Ovary (tissue), 9 donors: ENCODE measurements around the gene AFF3. TPM values are rescaled to one million over a fixed set of nuclear protein-coding genes. Genes with fewer than 3 reads are reported as not detected.

Experiments
- DNase-seq, 5 donors: peaks; one replicate each; pipeline ENCODE4 v3.0.0-alpha.2; 2019 to 2020
- H3K27ac ChIP-seq, 2 donors: fragments of 200-600 bp; one replicate each; pipeline versions ENCODE4 v1.5.1 to v1.8.0; 2019 to 2022
- H3K27me3 ChIP-seq: fragments of 200-600 bp; one replicate; pipeline ENCODE4 v1.8.0; 2022
- H3K36me3 ChIP-seq: fragments of 200-600 bp; sonication (generic); one replicate; pipeline ENCODE4 v1.5.1; 2019
- H3K4me1 ChIP-seq: one replicate; pipeline ENCODE4 v1.8.1; 2013; ENCODE audit warnings: mild to moderate bottlenecking, moderate library complexity; ENCODE audit not compliant: insufficient read depth
- H3K4me3 ChIP-seq: fragments of 200-600 bp; sonication (generic); one replicate; pipeline ENCODE4 v1.5.1; 2017
- H3K9me3 ChIP-seq, 2 donors: fragments of 200-600 bp in 1 of 2; sonication (generic) in 1 of 2; one replicate each; pipeline versions ENCODE4 v1.5.1 to v1.8.1; 2013 to 2019; ENCODE audit warnings: mild to moderate bottlenecking in 1 of 2, moderate library complexity in 1 of 2
- EP300 ChIP-seq: sonication (generic); formaldehyde crosslinking; IDR thresholded peaks from one replicate; pipeline ENCODE4 v1.6.1; 2017; ENCODE audit warnings: antibody characterized with exemption
- POLR2A ChIP-seq: fragments of 450-650 bp; IDR thresholded peaks from one replicate; pipeline ENCODE4 v1.6.1; 2017; ENCODE audit warnings: antibody characterized with exemption, mild to moderate bottlenecking, moderate library complexity
- WGBS, 3 donors: extraction: QIAGEN DNeasy Blood & Tissue Kit in 1 of 3; methylation state at CpG; one replicate each; pipeline versions ENCODE4 v1.1.5 to v1.1.7; 2013 to 2017; 5-methylcytosine and 5-hydroxymethylcytosine counted together
- intact Hi-C, 4 donors: fragments of 100-400 bp; cut with DNase I; formaldehyde crosslinking; loops; one replicate each; pipeline versions ENCODE4 v1.11.0 to v1.15.1; 2022 to 2023
- polyA plus RNA-seq, 2 donors: library from polyadenylated mRNA; stranded (reverse); fragments of 200-250 nt in 1 of 2; fragments of 350-450 nt in 1 of 2; fragmentation: Illumina TruSeq in 1 of 2; extraction: RNeasy Lipid Tissue Mini Kit (QIAGEN cat#74804) in 1 of 2; gene quantifications; one replicate each; pipeline ENCODE4 v1.2.3, GENCODE V29; 2013 to 2014
- total RNA-seq, 7 donors: library from RNA; depleted of rRNA in 2 of 7; stranded (reverse); fragments of >200 nt in 2 of 7; fragmentation: NEBNext Ultra II Directional in 3 of 7; extraction: Animal tissue kit (Norgen Biotek cat#: 25700) in 3 of 7; gene quantifications; one replicate each; pipeline versions ENCODE4 v1.1.0 to v1.2.4, GENCODE V29; 2016 to 2023
- TF ChIP-seq, protein P1 (sequence below), 3 donors: fragments of 450-650 bp in 2 of 3; fragments of 200-600 bp in 1 of 3; IDR thresholded peaks; one replicate each; pipeline versions ENCODE4 v1.5.1 to v1.8.0; 2016 to 2022; ENCODE audit warnings: antibody characterized with exemption in 3 of 3, mild to moderate bottlenecking in 1 of 3
- donor health status: DM: no; HTN: no; CAD: no; lungs with moderate emphysema.
- donor health status: DM: no; HTN: no; CAD: no.
- donor health status: Bipolar disorder and iron deficiency.
- donor health status: DM: yes; HTN: yes; CAD: no.
- donor health status: DM: no; HTN: no; CAD: no.
- donor health status: DM: yes; HTN: yes; CAD: no.

AFF3 gene
- total and polyA plus RNA-seq, 9 donors = 5.9 to 40.8 (median 25.7) TPM

DNA sequence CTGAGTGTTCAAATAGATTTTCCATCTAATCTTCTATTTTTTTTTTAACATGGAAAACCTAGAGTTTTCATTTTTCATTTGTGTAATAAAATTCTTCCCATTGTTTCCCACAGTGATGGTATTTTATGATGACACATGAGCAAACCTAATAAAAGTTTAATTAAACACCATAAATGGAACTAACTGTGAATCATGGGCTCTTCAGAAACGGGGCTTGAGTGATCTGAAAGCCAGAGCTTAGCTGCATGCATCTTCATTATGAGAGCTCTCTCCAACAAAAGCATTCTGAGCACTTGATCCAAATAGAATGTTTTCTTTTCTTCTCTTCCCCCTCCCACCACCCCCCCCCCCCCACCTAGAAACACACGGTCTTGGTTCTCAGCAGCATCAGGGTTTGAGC is 570.4 kb downstream of the AFF3 start:
- Histone ChIP-seq H3K4me3 (no peak overlapping the region), H3K9me3 (no peaks in the 10 kb centered on the region), H3K4me1 (no peaks in the 10 kb centered on the region), H3K27me3 (no peaks in the 10 kb centered on the region), H3K36me3 (no peaks in the 10 kb centered on the region), H3K27ac (no peak overlapping the region)
- 21 to 31% (median 28%) methylated on average over 2 of the region's 2 CpGs for WGBS, 3 donors
- TF ChIP-seq EP300 (no peak), POLR2A (no peak)
- TF ChIP-seq, protein P1, sequence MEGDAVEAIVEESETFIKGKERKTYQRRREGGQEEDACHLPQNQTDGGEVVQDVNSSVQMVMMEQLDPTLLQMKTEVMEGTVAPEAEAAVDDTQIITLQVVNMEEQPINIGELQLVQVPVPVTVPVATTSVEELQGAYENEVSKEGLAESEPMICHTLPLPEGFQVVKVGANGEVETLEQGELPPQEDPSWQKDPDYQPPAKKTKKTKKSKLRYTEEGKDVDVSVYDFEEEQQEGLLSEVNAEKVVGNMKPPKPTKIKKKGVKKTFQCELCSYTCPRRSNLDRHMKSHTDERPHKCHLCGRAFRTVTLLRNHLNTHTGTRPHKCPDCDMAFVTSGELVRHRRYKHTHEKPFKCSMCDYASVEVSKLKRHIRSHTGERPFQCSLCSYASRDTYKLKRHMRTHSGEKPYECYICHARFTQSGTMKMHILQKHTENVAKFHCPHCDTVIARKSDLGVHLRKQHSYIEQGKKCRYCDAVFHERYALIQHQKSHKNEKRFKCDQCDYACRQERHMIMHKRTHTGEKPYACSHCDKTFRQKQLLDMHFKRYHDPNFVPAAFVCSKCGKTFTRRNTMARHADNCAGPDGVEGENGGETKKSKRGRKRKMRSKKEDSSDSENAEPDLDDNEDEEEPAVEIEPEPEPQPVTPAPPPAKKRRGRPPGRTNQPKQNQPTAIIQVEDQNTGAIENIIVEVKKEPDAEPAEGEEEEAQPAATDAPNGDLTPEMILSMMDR (IDR thresholded peaks at IDR 0.05) = no peak
- intact Hi-C loops = no loop called here
- DNase-seq = no peak

GRCh38 chr2:99571533-99571932 is 570.9 kb downstream of the AFF3 start:
- Histone ChIP-seq H3K4me1 (no peaks in the 10 kb centered on the region), H3K9me3 (no peaks in the 10 kb centered on the region), H3K36me3 (no peaks in the 10 kb centered on the region), H3K27me3 (no peaks in the 10 kb centered on the region), H3K27ac (no peak overlapping the region), H3K4me3 (no peak overlapping the region)
- DNase-seq = no peak
- TF ChIP-seq POLR2A (no peak), EP300 (no peak)
- TF ChIP-seq, protein P1 (IDR thresholded peaks at IDR 0.05) = no peak
- 89 to 94% (median 92%) methylated on average over 4 of the region's 4 CpGs for WGBS, 3 donors
- intact Hi-C loops = no loop called here

DNA sequence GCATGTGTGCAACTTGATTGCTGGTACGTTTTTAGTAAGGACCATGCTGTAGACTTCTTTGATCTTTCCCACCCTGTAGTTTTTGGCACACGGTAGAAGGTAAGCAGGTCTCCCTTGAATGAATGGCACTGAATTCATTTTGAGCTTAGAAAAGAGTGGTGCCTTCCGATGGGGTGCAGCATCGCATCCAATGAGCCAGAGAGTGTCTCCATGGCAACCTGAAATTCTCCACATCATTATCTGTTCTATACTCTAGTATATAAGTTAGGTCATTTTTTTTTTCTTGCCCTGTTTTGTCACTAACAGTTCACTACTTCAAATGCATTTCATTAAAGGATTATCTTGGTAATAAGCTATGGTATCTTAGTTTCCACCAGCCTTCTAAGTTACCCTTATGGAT is 571.4 kb downstream of the AFF3 start:
- no peak overlapping the region for H3K27ac ChIP-seq
- H3K36me3 ChIP-seq = no peaks in the 10 kb centered on the region
- 81 to 84% (median 83%) methylated on average over 4 of the region's 4 CpGs for WGBS, 3 donors
- intact Hi-C loops = no loop called here
- H3K4me1 ChIP-seq = no peaks in the 10 kb centered on the region
- no peaks in the 10 kb centered on the region for H3K27me3 ChIP-seq
- DNase-seq = no peak
- H3K9me3 ChIP-seq = no peaks in the 10 kb centered on the region
- no peak overlapping the region for H3K4me3 ChIP-seq
- TF ChIP-seq POLR2A (no peak), EP300 (no peak)
- TF ChIP-seq, protein P1 (IDR thresholded peaks at IDR 0.05) = no peak

DNA sequence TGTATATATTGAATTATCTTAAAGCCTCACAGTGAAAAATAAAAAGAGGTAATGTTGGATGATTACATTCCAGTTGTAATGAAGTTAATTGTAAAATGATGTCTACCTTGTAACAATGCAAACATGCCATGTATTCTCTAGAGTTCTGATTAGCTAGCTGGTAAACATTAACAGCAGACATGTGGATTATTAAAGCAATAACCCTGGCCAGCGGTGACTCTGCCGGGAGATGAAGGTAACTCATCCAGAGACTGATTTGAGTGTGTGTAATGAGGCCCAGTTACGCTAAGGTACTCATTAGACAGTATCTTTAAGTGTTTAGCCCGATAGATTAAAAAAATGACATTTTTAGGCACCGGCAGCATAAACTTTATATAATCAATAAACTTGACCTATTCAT is 573.0 kb downstream of the AFF3 start:
- 96 to 98% (median 97%) methylated on average over 5 of the region's 5 CpGs for WGBS, 3 donors
- intact Hi-C loops = no loop called here
- no peaks in the 10 kb centered on the region for H3K27me3 ChIP-seq
- DNase-seq = no peak
- TF ChIP-seq, protein P1 (IDR thresholded peaks at IDR 0.05) = no peak
- TF ChIP-seq POLR2A = no peak
- no peaks in the 10 kb centered on the region for H3K4me1 ChIP-seq
- H3K4me3 ChIP-seq = no peak overlapping the region
- H3K36me3 ChIP-seq = no peaks in the 10 kb centered on the region
- H3K9me3 ChIP-seq = no peaks in the 10 kb centered on the region
- no peak overlapping the region for H3K27ac ChIP-seq

- no peaks in the 10 kb centered on the region for H3K36me3 ChIP-seq
- DNase-seq = no peak
- no peaks in the 10 kb centered on the region for H3K27me3 ChIP-seq
- TF ChIP-seq POLR2A = no peak
- no peaks in the 10 kb centered on the region for H3K4me1 ChIP-seq
- no peak overlapping the region for H3K27ac ChIP-seq
- no peaks in the 10 kb centered on the region for H3K9me3 ChIP-seq
- 82 to 85% (median 82%) methylated on average over 7 of the region's 7 CpGs for WGBS, 3 donors
- intact Hi-C loops = no loop called here
- H3K4me3 ChIP-seq = no peak overlapping the region
These were observed 577.2 kb downstream of the AFF3 start for GRCh38 chr2:99565227-99565626.
